Spleen (tissue), 7 donors: Measurements from ENCODE around the gene AHNAK2.

ENCODE experiments used
- POLR2AphosphoS5 ChIP-seq, 3 donors: sonication (generic); formaldehyde crosslinking; IDR thresholded peaks; one replicate each; pipeline ENCODE4 v1.5.1; 2017; ENCODE audit warnings: antibody characterized with exemption in 3 of 3
- TF ChIP-seq, protein P1 (sequence below), 11 experiments: fragments of 200-600 bp in 7 of 11; fragments of 450-650 bp in 4 of 11; sonication (generic) in 4 of 11; IDR thresholded peaks in 8 of 11; conservative IDR thresholded peaks in 3 of 11; 1 replicate in 7 of 11; 2 replicates in 4 of 11; pipeline versions ENCODE4 v1.4.0 to v1.8.0; 2016 to 2021; ENCODE audit warnings: antibody characterized with exemption in 11 of 11, inconsistent platforms in 4 of 11, mild to moderate bottlenecking in 1 of 11
- donor health status: DM: no; HTN: no; CAD: no; lungs with moderate emphysema.
- donor health status: DM: no; HTN: no; CAD: no.
- donor health status: DM: no; HTN: no; CAD: no.

DNA sequence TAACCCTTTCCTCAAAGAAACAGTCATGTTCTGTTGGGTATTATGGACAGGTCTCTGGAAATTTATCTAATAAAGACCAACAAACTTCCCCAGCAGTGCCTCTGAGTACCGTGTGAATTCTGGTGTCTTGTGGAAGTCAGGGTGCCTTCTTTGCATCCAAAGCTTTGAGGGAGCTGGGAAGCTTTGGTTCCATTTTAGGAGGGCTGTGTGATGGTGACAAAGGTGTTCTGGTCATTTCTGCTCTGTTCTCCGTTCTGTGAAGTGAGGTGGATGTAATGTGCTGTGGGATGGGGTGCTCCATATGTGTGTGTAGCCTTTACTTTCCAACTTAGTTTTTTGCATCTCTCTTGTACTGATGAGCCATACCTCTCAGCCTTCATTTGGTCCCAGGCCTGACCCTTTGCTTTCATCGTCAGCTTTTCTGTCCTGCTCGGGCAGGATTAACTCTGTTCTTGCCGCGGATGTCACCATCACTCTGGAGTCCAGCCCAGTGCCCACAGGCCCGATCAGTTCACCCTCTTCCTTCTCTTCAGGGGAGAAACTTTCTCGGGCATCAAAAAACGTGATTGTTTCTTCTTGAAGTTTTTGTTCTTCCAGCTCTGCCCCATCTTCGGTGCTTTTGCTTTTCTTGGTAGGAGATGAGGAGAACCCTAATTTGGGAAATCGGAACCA, 40.3 kb downstream of the AHNAK2 start:
- TF ChIP-seq, protein P1, sequence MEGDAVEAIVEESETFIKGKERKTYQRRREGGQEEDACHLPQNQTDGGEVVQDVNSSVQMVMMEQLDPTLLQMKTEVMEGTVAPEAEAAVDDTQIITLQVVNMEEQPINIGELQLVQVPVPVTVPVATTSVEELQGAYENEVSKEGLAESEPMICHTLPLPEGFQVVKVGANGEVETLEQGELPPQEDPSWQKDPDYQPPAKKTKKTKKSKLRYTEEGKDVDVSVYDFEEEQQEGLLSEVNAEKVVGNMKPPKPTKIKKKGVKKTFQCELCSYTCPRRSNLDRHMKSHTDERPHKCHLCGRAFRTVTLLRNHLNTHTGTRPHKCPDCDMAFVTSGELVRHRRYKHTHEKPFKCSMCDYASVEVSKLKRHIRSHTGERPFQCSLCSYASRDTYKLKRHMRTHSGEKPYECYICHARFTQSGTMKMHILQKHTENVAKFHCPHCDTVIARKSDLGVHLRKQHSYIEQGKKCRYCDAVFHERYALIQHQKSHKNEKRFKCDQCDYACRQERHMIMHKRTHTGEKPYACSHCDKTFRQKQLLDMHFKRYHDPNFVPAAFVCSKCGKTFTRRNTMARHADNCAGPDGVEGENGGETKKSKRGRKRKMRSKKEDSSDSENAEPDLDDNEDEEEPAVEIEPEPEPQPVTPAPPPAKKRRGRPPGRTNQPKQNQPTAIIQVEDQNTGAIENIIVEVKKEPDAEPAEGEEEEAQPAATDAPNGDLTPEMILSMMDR (IDR thresholded peaks at IDR 0.05 in 8 of 11, conservative IDR thresholded peaks at IDR 0.05 in 3 of 11): no peak
- TF ChIP-seq POLR2AphosphoS5 (IDR thresholded peaks at IDR 0.05): no peak
